GM12874 (cell line): ENCODE measurements around the gene CHAF1B.

Source experiments
- CTCF ChIP-seq: IDR thresholded peaks from 2 replicates; pipeline ENCODE4 v1.5.1; 2011; ENCODE audit warnings: low read depth, mild to moderate bottlenecking, control low read depth, low read length, moderate library complexity; ENCODE audit not compliant: insufficient read depth

Gene CHAF1B

GRCh38 chr21:36385233-36386030 is at the start of gene CHAF1B:
Gene CHAF1B, plus strand, starts transcription at chr21:36385392. Its CDS starts 745 bp downstream, at chr21:36386137.
- TF ChIP-seq CTCF = no peak

GRCh38 chr21:36337099-36337509 is 48.1 kb upstream of the CHAF1B start:
- TF ChIP-seq CTCF = no peak

- no peak for TF ChIP-seq CTCF
Measured at GRCh38 chr21:36338975-36339374, 46.2 kb upstream of the CHAF1B start.

GRCh38 chr21:36344931-36345330 is 40.3 kb upstream of the CHAF1B start:
- no peak for TF ChIP-seq CTCF

GRCh38 chr21:36347278-36347961 is 37.8 kb upstream of the CHAF1B start:
- no peak for TF ChIP-seq CTCF

GRCh38 chr21:36347962-36348328 is 37.2 kb upstream of the CHAF1B start:
- TF ChIP-seq CTCF = no peak

GRCh38 chr21:36349315-36349714 is 35.9 kb upstream of the CHAF1B start:
- no peak for TF ChIP-seq CTCF
